Jurkat, Clone E6-1 (cell line): ENCODE results near the gene ATP6V1G2.
A peak's percentile ranks its signal among the peaks of the same experiment; 100 is the strongest.
"Not testable (repeated sequence)": the region's sequence is repeated elsewhere in the genome, so short reads cannot be mapped to it uniquely, and the experiment has no call there.

ENCODE experiments used
- DNase-seq: peaks from one replicate; pipeline ENCODE4 v3.0.0-alpha.2; 2011; ENCODE audit warnings: low read depth, low spot score
- H3K4me3 ChIP-seq: 2 replicates; pipeline ENCODE4 v1.5.1; 2011; ENCODE audit warnings: mild to moderate bottlenecking, low read length, control low read depth, moderate library complexity

Gene ATP6V1G2

GRCh38 chr6:31497531-31498476, 48.6 kb downstream of the ATP6V1G2 start, which contains the start of gene MICB:
Gene MICB, plus strand, starts transcription at chr6:31498145. Its CDS starts 49 bp downstream, at chr6:31498194.
- H3K4me3 ChIP-seq, result peak within 1 kb of the TSS; percentile 72
- DNase-seq, result peak; percentile 91

GRCh38 chr6:31496826-31497225, 49.6 kb downstream of the ATP6V1G2 start:
- H3K4me3 ChIP-seq, result peak overlapping the region; percentile 72
- not testable (repeated sequence) for DNase-seq

GRCh38 chr6:31495580-31495979, 50.8 kb downstream of the ATP6V1G2 start:
- peak overlapping the region; percentile 85 for H3K4me3 ChIP-seq
- no peak for DNase-seq
